SK-N-MC (cell line): ENCODE data around the gene TBC1D1.

ENCODE experiments used
- EZH2 ChIP-seq: fragments of 200-600 bp; sonication (generic); IDR thresholded peaks from one replicate; pipeline ENCODE4 v1.6.1; 2017; ENCODE audit warnings: antibody characterized with exemption
- POLR2AphosphoS5 ChIP-seq: IDR thresholded peaks from 2 replicates; pipeline ENCODE4 v1.6.1; 2012; ENCODE audit warnings: mild to moderate bottlenecking, low read depth, low read length, borderline replicate concordance

DNA sequence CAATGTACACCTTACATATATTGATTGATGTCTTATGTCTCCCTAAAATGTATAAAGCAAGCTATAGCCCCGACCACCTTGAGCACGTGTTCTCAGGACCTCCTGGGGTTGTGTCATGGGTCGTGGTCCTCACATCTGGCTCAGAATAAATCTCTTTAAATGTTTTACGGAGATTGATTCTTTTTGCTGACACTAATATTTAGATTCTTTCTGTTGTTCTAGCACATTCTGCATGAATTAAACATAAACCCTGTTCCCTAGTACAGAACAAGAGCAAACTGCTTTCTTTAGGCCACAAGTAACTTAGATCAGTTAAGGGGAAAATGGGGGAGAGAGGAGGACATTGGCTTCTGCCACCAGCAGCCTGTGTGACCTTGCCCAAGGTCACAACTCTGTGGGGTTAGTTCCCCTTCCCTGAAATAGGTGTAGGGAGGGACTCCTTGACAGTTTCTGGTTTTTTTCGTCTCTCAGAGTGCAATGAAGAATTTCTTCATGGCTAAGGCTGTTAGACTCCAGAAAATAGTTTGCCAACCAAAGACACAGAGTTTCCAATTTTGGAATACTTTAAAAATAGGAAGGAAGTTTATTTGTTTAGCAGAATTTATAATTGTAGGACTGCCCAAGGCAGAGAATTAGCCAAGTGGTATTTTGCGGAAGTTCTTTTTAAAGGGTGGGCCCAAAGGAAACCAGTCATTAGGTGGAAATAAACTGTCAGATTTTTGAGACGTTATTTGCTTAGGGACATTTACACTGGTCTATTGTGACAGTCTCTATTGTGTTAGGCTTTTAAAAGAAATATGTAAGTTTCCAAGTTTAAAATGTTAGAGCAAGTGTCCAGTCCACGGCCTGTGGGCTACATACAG lies 98.7 kb downstream of the TBC1D1 start:
- TF ChIP-seq POLR2AphosphoS5 (no peak), EZH2 (no peak)
